Measurements from ENCODE around the gene LY6G6D. TPM values are rescaled to one million over a fixed set of nuclear protein-coding genes. Genes with fewer than 3 reads are reported as not detected.
"Not testable (repeated sequence)": the region's sequence is repeated elsewhere in the genome, so short reads cannot be mapped to it uniquely, and the experiment has no call there.

Gene LY6G6D
- polyA plus RNA-seq, 2 donors, result 0.67 to 1.3 TPM

GRCh38 chr6:31705931-31706330, 9.2 kb upstream of the LY6G6D start:
- Histone ChIP-seq H3K4me1 (ENCODE audit: control insufficient read depth in 2 of 2, insufficient read depth in 2 of 2, low read length in 1 of 2) (peaks cover 6 to 7% of the 10 kb centered on the region in 2 donors), H3K27me3 (ENCODE audit: control insufficient read depth in 1 of 2, insufficient read depth in 2 of 2, low read length in 2 of 2) (no peaks in the 10 kb centered on the region), H3K27ac (ENCODE audit: low read depth in 2 of 2, low read length in 1 of 2) (no peak overlapping the region), H3K36me3 (ENCODE audit: control insufficient read depth in 2 of 2, insufficient read depth in 2 of 2, low read length in 1 of 2) (peaks cover 0 to under 1% of the 10 kb centered on the region in 2 donors), H3K4me3 (ENCODE audit: low read depth in 1 of 2, low read length in 2 of 2) (no peak overlapping the region), H3K9me3 (ENCODE audit: control insufficient read depth in 2 of 2, insufficient read depth in 1 of 2, low read depth in 1 of 2, low read length in 1 of 2) (no peaks in the 10 kb centered on the region)
- WGBS, 2 donors, result 88 to 89% methylated on average over 6 of the region's 6 CpGs

DNA sequence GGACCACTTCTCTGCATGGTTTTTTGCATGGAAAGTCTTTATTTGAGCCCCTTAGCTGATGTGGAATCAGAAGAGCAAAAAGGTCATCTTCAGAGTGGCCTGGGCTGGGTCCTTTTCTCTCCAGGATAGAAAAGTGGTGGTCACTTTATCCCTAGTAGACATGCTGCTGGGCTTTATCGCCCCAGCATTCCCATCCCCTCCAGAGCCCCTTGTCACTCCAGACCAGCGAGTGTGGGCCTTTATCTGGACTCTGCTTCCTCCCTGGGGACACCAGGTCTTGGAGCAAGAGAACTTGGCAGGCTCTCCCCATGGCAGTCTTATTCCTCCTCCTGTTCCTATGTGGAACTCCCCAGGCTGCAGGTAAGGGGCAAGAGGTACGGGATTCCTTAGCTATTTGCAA, 8.5 kb upstream of the LY6G6D start, which contains the start of gene LY6G6F:
Gene LY6G6F (plus strand): TSS at position 268 of the 400 bp plus-strand sequence. CDS start 41 bp downstream, at position 309.
- Histone ChIP-seq H3K4me3 (ENCODE audit: low read depth in 1 of 2, low read length in 2 of 2) (no peak within 1 kb of the TSS), H3K9me3 (ENCODE audit: control insufficient read depth in 2 of 2, insufficient read depth in 1 of 2, low read depth in 1 of 2, low read length in 1 of 2) (no peaks in the 10 kb centered on the region)
- WGBS, 2 donors, result 60 to 62% methylated on average over 3 of the region's 3 CpGs

DNA sequence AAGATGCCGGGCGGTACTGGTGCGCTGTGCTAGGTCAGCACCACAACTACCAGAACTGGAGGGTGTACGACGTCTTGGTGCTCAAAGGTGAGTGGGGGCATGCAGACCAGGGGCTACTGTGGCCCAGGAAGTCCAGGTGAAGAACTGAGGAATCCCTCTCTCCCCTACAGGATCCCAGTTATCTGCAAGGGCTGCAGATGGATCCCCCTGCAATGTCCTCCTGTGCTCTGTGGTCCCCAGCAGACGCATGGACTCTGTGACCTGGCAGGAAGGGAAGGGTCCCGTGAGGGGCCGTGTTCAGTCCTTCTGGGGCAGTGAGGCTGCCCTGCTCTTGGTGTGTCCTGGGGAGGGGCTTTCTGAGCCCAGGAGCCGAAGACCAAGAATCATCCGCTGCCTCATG, 7.4 kb upstream of the LY6G6D start:
- Histone ChIP-seq H3K27ac (ENCODE audit: low read depth in 2 of 2, low read length in 1 of 2) (no peak overlapping the region), H3K36me3 (ENCODE audit: control insufficient read depth in 2 of 2, insufficient read depth in 2 of 2, low read length in 1 of 2) (no peaks in the 10 kb centered on the region), H3K27me3 (ENCODE audit: control insufficient read depth in 1 of 2, insufficient read depth in 2 of 2, low read length in 2 of 2) (no peaks in the 10 kb centered on the region), H3K4me1 (ENCODE audit: control insufficient read depth in 2 of 2, insufficient read depth in 2 of 2, low read length in 1 of 2) (peaks cover 0 to 10% of the 10 kb centered on the region in 2 donors), H3K4me3 (ENCODE audit: low read depth in 1 of 2, low read length in 2 of 2) (no peak overlapping the region), H3K9me3 (ENCODE audit: control insufficient read depth in 2 of 2, insufficient read depth in 1 of 2, low read depth in 1 of 2, low read length in 1 of 2) (no peaks in the 10 kb centered on the region)
- 89 to 93% methylated on average over 10 of the region's 10 CpGs for WGBS, 2 donors

More for the DNA sequence above, 8.5 kb upstream of the LY6G6D start, which contains the start of gene LY6G6F:
- H3K36me3 ChIP-seq (ENCODE audit: control insufficient read depth in 2 of 2, insufficient read depth in 2 of 2, low read length in 1 of 2), result no peaks in the 10 kb centered on the region
- peaks cover 5 to 7% of the 10 kb centered on the region in 2 donors for H3K4me1 ChIP-seq (ENCODE audit: control insufficient read depth in 2 of 2, insufficient read depth in 2 of 2, low read length in 1 of 2)
- H3K27me3 ChIP-seq (ENCODE audit: control insufficient read depth in 1 of 2, insufficient read depth in 2 of 2, low read length in 2 of 2), result no peaks in the 10 kb centered on the region
- H3K27ac ChIP-seq (ENCODE audit: low read depth in 2 of 2, low read length in 1 of 2), result no peak within 1 kb of the TSS

GRCh38 chr6:31708224-31708623, 6.9 kb upstream of the LY6G6D start:
- Histone ChIP-seq H3K9me3 (ENCODE audit: control insufficient read depth in 2 of 2, insufficient read depth in 1 of 2, low read depth in 1 of 2, low read length in 1 of 2) (no peaks in the 10 kb centered on the region), H3K36me3 (ENCODE audit: control insufficient read depth in 2 of 2, insufficient read depth in 2 of 2, low read length in 1 of 2) (no peaks in the 10 kb centered on the region), H3K4me1 (ENCODE audit: control insufficient read depth in 2 of 2, insufficient read depth in 2 of 2, low read length in 1 of 2) (peaks cover 0 to 11% of the 10 kb centered on the region in 2 donors), H3K27ac (ENCODE audit: low read depth in 2 of 2, low read length in 1 of 2) (no peak overlapping the region), H3K27me3 (ENCODE audit: control insufficient read depth in 1 of 2, insufficient read depth in 2 of 2, low read length in 2 of 2) (no peaks in the 10 kb centered on the region), H3K4me3 (ENCODE audit: low read depth in 1 of 2, low read length in 2 of 2) (no peak overlapping the region)
- WGBS, 2 donors, result 94 to 97% methylated on average over 3 of the region's 3 CpGs

DNA sequence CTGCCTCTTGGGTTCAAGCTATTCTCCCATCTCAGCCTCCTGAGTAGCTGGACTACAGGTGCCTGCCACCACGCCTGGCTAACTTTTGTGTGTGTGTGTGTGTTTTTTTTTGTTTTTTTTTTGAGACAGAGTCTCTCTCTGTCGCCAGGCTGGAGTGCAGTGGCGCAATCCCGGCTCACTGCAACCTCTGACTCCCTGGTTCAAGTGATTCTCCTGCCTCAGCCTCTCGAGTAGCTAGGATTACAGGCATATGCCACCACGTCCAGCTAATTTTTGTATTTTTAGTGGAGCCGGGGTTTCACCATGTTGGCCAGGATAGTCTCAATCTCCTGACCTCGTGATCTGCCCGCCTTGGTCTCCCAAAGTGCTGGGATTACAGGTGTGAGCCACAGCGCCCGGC, 6.0 kb upstream of the LY6G6D start:
- not testable (repeated sequence) for H3K27me3 ChIP-seq (ENCODE audit: control insufficient read depth in 1 of 2, insufficient read depth in 2 of 2, low read length in 2 of 2); H3K27ac ChIP-seq (ENCODE audit: low read depth in 2 of 2, low read length in 1 of 2); H3K4me3 ChIP-seq (ENCODE audit: low read depth in 1 of 2, low read length in 2 of 2); H3K36me3 ChIP-seq (ENCODE audit: control insufficient read depth in 2 of 2, insufficient read depth in 2 of 2, low read length in 1 of 2); H3K9me3 ChIP-seq (ENCODE audit: control insufficient read depth in 2 of 2, insufficient read depth in 1 of 2, low read depth in 1 of 2, low read length in 1 of 2)
- H3K4me1 ChIP-seq (ENCODE audit: control insufficient read depth in 2 of 2, insufficient read depth in 2 of 2, low read length in 1 of 2), result peaks cover 0 to 17% of the 10 kb centered on the region in 2 donors
- WGBS, 2 donors, result 91 to 93% methylated on average over 11 of the region's 11 CpGs

DNA sequence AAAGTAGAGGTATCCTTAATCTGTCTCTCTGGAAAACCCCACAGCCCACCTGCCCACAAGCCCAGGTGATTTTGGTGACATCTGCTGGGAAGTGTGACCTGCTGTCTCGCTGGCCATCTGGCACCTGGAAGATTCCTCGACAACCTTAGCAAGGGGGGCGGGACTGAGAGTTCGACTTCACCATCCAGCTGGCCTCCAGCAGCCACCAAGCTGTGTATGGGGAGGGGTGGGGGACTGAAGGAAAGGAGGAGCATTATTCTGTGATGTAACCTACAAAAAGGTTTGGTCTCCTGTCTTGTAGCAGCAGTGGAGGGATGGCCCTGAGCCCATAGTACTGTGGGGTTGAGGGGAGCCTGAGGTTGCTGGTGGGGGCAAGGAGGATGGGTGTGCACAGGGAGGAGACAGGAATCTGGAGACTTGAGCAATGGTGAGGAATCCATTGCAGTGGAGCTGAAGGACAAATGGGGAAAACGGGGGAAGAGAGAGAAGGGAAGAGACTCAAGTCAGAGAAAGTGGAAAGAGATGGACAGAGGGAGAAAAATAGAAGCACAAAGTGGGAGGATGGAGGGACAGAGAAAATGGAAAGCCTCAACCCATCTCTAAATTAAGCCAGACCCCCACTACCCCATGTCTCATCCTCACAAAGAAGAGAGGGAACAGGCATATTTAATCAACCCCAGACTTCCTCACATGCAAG, 4.5 kb upstream of the LY6G6D start:
- 54 to 69% methylated on average over 5 of the region's 5 CpGs for WGBS, 2 donors
- Histone ChIP-seq H3K4me1 (ENCODE audit: control insufficient read depth in 2 of 2, insufficient read depth in 2 of 2, low read length in 1 of 2) (peaks cover 0 to 23% of the 10 kb centered on the region in 2 donors), H3K27me3 (ENCODE audit: control insufficient read depth in 1 of 2, insufficient read depth in 2 of 2, low read length in 2 of 2) (no peaks in the 10 kb centered on the region), H3K4me3 (ENCODE audit: low read depth in 1 of 2, low read length in 2 of 2) (no peak overlapping the region), H3K27ac (ENCODE audit: low read depth in 2 of 2, low read length in 1 of 2) (peak overlapping the region; percentile 57 to 86), H3K9me3 (ENCODE audit: control insufficient read depth in 2 of 2, insufficient read depth in 1 of 2, low read depth in 1 of 2, low read length in 1 of 2) (no peaks in the 10 kb centered on the region), H3K36me3 (ENCODE audit: control insufficient read depth in 2 of 2, insufficient read depth in 2 of 2, low read length in 1 of 2) (no peaks in the 10 kb centered on the region)

- 35 to 46% methylated on average over 8 of the region's 8 CpGs for WGBS, 2 donors
- H3K36me3 ChIP-seq (ENCODE audit: control insufficient read depth in 2 of 2, insufficient read depth in 2 of 2, low read length in 1 of 2), result no peaks in the 10 kb centered on the region
- H3K27me3 ChIP-seq (ENCODE audit: control insufficient read depth in 1 of 2, insufficient read depth in 2 of 2, low read length in 2 of 2), result no peaks in the 10 kb centered on the region
- peaks cover 0 to 23% of the 10 kb centered on the region in 2 donors for H3K4me1 ChIP-seq (ENCODE audit: control insufficient read depth in 2 of 2, insufficient read depth in 2 of 2, low read length in 1 of 2)
- H3K4me3 ChIP-seq (ENCODE audit: low read depth in 1 of 2, low read length in 2 of 2), result no peak overlapping the region
- H3K27ac ChIP-seq (ENCODE audit: low read depth in 2 of 2, low read length in 1 of 2), result peak overlapping the region; percentile 80 to 86
- H3K9me3 ChIP-seq (ENCODE audit: control insufficient read depth in 2 of 2, insufficient read depth in 1 of 2, low read depth in 1 of 2, low read length in 1 of 2), result no peaks in the 10 kb centered on the region
These were observed 3.9 kb upstream of the LY6G6D start for GRCh38 chr6:31711233-31711632.

- Histone ChIP-seq H3K9me3 (ENCODE audit: control insufficient read depth in 2 of 2, insufficient read depth in 1 of 2, low read depth in 1 of 2, low read length in 1 of 2) (no peaks in the 10 kb centered on the region), H3K27ac (ENCODE audit: low read depth in 2 of 2, low read length in 1 of 2) (peak overlapping the region; percentile 80 to 86), H3K36me3 (ENCODE audit: control insufficient read depth in 2 of 2, insufficient read depth in 2 of 2, low read length in 1 of 2) (no peaks in the 10 kb centered on the region), H3K4me1 (ENCODE audit: control insufficient read depth in 2 of 2, insufficient read depth in 2 of 2, low read length in 1 of 2) (peaks cover 0 to 24% of the 10 kb centered on the region in 2 donors), H3K27me3 (ENCODE audit: control insufficient read depth in 1 of 2, insufficient read depth in 2 of 2, low read length in 2 of 2) (no peaks in the 10 kb centered on the region), H3K4me3 (ENCODE audit: low read depth in 1 of 2, low read length in 2 of 2) (no peak overlapping the region)
- 62 to 64% methylated on average over 8 of the region's 8 CpGs for WGBS, 2 donors
These were observed 2.9 kb upstream of the LY6G6D start for GRCh38 chr6:31712296-31712695.

DNA sequence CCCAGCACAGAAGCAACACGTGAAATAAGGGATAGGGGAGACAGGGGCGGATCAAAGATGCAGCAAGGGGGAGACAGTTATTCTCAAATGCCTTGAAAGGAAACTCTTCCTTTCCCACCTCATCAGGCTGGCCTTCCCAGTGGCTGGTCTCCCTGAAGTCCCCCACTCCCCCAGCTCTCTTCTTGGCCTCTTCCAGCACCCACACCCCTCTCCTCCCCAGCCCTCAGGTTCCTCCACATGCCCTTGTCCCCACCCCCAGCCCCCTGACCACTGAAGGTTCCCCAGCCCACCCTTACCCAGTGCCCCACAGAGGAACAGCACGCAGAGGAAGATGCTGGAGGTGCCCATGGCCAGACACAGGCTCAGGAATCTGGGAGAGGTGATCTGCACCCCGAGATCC, 1.7 kb upstream of the LY6G6D start:
- H3K27me3 ChIP-seq (ENCODE audit: control insufficient read depth in 1 of 2, insufficient read depth in 2 of 2, low read length in 2 of 2), result no peaks in the 10 kb centered on the region
- H3K36me3 ChIP-seq (ENCODE audit: control insufficient read depth in 2 of 2, insufficient read depth in 2 of 2, low read length in 1 of 2), result no peaks in the 10 kb centered on the region
- H3K4me1 ChIP-seq (ENCODE audit: control insufficient read depth in 2 of 2, insufficient read depth in 2 of 2, low read length in 1 of 2), result peaks cover 0 to 31% of the 10 kb centered on the region in 2 donors
- no peaks in the 10 kb centered on the region for H3K9me3 ChIP-seq (ENCODE audit: control insufficient read depth in 2 of 2, insufficient read depth in 1 of 2, low read depth in 1 of 2, low read length in 1 of 2)
- H3K4me3 ChIP-seq (ENCODE audit: low read depth in 1 of 2, low read length in 2 of 2), result no peak overlapping the region
- WGBS, 2 donors, result 66 to 75% methylated on average over 4 of the region's 4 CpGs
- H3K27ac ChIP-seq (ENCODE audit: low read depth in 2 of 2, low read length in 1 of 2), result peak overlapping the region in 1 of 2 donors; percentile 59

All from esophagus (tissue), 2 donors.